ENCODE results near the gene CYP2S1.
"Not testable (repeated sequence)": the region's sequence is repeated elsewhere in the genome, so short reads cannot be mapped to it uniquely, and the experiment has no call there.

CYP2S1 gene

GRCh38 chr19:41192574-41193429 is at the start of gene CYP2S1:
CYP2S1 (plus strand) TSS chr19:41193219; CDS start chr19:41193265, 46 bp downstream.
- no peak for DNase-seq

- peak; percentile 29 to 69 for DNase-seq
Measured at GRCh38 chr19:41144403-41144802, 48.6 kb upstream of the CYP2S1 start.

GRCh38 chr19:41149831-41150230 is 43.2 kb upstream of the CYP2S1 start:
- DNase-seq = no peak

GRCh38 chr19:41150986-41151385 is 42.0 kb upstream of the CYP2S1 start:
- not testable (repeated sequence) for DNase-seq

GRCh38 chr19:41154060-41154459 is 39.0 kb upstream of the CYP2S1 start:
- DNase-seq = no peak

GRCh38 chr19:41156207-41156606 is 36.8 kb upstream of the CYP2S1 start:
- no peak for DNase-seq

- no peak for DNase-seq
Measured at GRCh38 chr19:41159881-41160280, 33.1 kb upstream of the CYP2S1 start.

GRCh38 chr19:41161903-41162302 is 31.1 kb upstream of the CYP2S1 start:
- DNase-seq = peak in 1 of 2 experiments; percentile 5

- no peak for DNase-seq
Measured at GRCh38 chr19:41166944-41167804, 25.8 kb upstream of the CYP2S1 start.

GRCh38 chr19:41172297-41173164 is 20.5 kb upstream of the CYP2S1 start:
- DNase-seq = no peak

GRCh38 chr19:41174297-41174928 is 18.6 kb upstream of the CYP2S1 start:
- DNase-seq = no peak

- DNase-seq = no peak
Measured at GRCh38 chr19:41175801-41176777, 16.9 kb upstream of the CYP2S1 start.

GRCh38 chr19:41180173-41180572 is 12.8 kb upstream of the CYP2S1 start:
- DNase-seq = not testable (repeated sequence)

- no peak for DNase-seq
Measured at GRCh38 chr19:41186971-41187883, 5.8 kb upstream of the CYP2S1 start.

GRCh38 chr19:41187884-41188279 is 5.1 kb upstream of the CYP2S1 start:
- DNase-seq = no peak

GRCh38 chr19:41189425-41190065 is 3.5 kb upstream of the CYP2S1 start:
- DNase-seq = no peak

GRCh38 chr19:41193430-41194156 is 574 bp downstream of the CYP2S1 start:
- no peak for DNase-seq

- DNase-seq = no peak
Measured at GRCh38 chr19:41194157-41194552, 1.1 kb downstream of the CYP2S1 start.
